HG03097 (cell line): Measurements from ENCODE around the gene EYA4.

ENCODE experiments used
- ATAC-seq: cut with Tn5 transposase; IDR thresholded peaks from one replicate; pipeline ENCODE4 v1.9.1; 2021; ENCODE audit not compliant: unreplicated experiment, low FRiP score

The EYA4 gene

DNA sequence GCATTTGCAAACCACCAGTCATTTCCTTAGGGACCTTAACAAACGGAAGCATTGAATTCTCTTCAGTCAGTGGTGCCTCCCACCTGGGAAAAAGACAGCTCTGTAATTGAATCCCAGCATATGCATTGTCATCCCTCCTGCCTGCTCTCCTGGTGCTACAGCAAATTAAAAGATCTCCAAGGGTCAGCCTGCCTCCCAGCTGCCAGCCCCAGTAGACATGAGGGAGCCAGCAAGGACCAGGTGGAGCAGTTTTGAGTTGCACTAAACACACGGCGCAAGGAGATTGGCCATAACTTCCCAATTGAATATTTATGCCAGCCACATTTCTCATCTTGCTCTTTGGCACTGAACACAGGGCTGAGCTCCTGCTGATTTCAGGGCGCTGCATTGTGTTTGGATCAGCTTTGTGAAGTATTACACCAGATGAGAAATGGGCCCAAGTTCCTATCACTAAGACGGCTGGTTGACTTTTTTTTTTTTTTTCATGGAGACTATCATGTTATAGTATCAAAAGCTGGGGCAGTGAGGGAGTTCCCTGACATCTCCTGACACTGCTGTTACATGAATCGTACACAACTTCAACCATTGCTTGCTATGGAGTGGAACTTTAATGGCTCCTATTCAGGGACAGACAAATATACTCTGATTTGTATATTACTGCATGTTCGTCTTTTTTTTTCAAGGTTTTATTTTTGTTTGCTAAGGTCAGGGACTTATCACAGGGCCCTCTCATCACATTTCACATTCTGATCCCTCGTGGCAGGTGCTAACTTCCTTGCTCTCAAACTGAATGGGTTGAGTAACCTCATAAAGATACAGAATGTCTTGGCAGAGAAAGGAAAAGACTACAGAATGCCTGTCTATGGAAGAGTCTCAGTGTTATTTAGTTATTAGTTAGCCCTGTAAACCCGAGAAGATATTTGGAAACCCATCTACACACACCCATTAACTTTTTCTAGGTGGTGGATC is 191.1 kb downstream of the EYA4 start:
- ATAC-seq: no peak

DNA sequence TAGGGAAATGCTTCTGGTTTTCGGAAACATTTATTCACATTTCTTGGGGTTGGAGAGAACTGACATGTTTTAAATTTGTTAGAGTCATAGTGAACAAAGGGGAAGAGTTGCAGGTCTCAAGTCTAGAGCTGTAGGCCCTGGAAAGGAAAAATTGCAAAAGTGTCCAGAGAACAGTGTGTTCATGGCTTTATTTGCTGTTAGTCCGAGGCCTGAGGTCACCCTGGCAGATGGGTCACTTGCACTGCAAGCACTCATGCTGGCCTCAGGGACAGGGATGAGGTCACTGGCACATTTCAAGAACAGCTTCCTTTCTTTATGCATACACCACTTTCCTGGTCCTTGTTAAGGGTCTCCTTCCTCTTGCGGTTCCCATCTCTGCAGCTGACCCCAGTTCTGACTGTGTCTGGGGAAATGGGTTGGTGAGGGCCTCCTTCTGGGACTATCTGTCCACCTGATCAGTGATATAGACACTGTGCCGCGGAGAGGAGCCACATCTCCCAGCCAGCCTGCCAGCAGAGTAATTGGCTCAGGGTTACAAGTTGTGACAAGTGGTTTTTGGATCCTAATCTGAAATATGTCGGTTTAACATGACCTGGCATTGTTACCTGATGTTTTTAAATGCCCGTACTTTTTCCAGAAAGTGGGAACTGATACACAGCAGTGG is 194.0 kb downstream of the EYA4 start:
- ATAC-seq: no peak

GRCh38 chr6:133436652-133437051 is 195.5 kb downstream of the EYA4 start:
- ATAC-seq: no peak

DNA sequence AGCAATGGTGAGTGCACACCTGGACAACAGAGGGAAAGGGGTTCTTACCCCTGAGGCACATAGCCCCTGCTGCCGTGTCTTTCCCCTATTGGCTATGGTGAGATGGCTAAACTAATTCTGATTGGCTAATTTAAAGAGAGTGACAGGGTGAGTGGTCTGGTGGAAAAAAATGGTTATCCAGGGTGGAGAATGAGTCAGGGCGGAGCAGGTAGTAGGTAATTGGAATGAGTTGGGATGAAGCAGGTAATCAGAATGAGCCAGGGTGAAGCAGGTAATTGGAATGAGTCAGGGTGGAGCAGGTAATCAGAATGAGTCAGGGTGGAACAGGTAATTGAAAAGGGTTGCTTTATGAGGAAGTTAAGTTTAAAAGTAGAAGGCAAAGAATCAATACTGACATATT is 200.3 kb downstream of the EYA4 start:
- ATAC-seq: no peak

DNA sequence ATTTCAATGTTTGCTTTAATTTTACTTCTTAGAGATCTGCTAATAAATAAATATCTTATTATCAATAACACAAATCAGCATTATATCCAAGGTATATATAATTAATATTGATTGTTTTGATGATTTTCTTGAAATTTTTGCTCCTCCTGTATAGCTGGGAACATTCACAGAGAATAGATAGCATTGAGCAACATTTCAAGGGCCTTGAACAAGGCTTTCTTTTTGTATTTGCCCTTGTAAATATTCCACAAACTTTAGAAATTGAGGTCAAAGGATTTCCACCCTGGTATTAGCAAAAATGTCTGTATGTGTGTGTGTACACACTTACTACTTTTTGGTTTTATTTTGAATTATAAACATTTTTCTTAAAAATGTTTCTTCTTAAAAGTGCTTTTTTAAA is 205.6 kb downstream of the EYA4 start:
- no peak for ATAC-seq

DNA sequence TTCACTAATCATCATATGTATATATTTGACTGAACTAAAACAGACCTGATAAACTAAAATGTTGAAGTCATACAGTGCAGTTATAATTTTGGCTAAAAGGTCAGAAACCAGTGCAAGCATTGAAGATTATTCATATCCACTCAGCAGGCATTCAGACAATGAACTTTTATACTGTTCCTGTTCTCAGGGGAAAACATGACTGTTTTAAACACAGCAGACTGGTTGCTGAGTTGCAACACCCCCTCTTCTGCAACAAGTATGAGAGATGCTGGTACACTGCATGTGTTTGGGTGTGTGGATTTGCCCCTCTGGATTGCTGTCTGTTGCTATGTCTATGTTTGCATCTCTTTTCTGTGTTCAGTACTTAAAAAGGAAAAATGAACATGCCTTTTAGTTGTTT is 206.8 kb downstream of the EYA4 start:
- no peak for ATAC-seq

- no peak for ATAC-seq
Observed at GRCh38 chr6:133456439-133456838, 215.3 kb downstream of the EYA4 start.

DNA sequence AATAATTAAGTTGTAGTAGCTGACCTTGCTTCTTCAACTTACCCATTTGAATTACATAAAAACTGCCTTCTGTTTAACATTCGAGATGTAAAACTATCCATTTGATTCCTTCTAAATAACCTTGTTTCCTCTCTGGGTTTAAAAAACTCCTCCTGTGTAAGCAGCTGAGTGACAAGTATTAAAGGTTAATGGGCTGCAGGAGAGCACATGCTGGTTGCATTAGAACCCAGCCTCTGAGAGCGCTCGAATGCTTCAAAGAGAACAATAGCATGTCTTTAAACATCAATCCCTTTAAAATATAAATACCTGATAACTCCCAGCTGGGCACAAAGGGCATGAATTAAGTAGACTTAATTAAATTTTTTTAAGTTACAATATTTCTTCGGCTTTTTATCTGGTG is 215.8 kb downstream of the EYA4 start:
- ATAC-seq: no peak

- no peak for ATAC-seq
Observed at GRCh38 chr6:133460101-133460500, 218.9 kb downstream of the EYA4 start.

DNA sequence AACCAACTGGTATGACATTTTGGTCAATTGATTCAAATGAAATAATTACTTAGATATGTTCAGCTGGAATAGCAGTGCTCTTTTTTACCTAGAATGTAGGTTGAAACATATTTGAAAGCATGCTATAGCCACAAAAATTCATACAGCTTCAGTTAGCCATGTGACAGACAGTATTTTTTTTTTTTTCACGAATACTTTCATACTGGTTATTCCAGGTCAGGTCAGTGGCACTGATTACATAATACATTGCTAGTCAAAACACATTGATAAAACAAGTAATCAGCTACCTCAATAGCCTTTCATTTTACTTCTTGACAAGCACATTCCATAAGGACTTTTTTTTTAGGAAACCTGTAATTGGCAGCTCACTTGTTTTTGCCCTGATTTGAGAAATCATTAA is 222.6 kb downstream of the EYA4 start:
- ATAC-seq: no peak

GRCh38 chr6:133466680-133467079 is 225.5 kb downstream of the EYA4 start:
- ATAC-seq: no peak

DNA sequence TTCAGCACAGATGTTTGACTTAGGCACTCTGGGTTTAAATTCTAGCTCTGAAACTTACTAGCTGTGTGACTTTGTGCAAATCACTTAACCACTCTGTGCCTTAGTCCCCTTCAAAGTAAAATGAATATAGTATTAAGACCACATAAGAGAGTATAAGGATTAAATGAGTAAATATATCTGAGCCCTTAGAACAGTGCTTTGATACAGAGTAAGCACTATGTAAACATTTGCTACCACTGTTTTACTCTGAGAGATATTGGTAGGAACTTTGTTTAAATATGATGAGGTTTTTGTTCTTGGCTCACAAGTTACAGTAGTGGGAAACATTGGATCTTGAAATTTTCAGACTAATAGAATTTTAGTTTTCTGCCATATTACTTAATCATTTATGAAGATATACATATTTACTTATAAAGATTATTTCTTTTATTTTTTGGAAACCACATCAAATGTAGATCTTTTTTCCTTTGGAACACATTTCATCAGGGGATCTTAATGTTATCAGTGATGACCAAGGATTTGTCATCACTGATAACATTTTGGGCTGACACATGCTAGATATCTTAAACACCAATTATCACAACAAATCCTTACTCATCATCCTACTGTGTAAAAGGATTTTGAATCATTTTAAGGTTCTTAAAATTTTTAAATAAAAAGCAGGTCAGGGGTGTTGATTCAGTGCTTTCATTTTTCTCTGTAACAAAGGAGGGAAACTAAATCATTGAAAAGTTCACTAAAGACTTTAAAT is 226.2 kb downstream of the EYA4 start:
- no peak for ATAC-seq

- ATAC-seq: no peak
Observed at GRCh38 chr6:133467982-133468380, 226.8 kb downstream of the EYA4 start.

- no peak for ATAC-seq
Observed at GRCh38 chr6:133468591-133468990, 227.4 kb downstream of the EYA4 start.

DNA sequence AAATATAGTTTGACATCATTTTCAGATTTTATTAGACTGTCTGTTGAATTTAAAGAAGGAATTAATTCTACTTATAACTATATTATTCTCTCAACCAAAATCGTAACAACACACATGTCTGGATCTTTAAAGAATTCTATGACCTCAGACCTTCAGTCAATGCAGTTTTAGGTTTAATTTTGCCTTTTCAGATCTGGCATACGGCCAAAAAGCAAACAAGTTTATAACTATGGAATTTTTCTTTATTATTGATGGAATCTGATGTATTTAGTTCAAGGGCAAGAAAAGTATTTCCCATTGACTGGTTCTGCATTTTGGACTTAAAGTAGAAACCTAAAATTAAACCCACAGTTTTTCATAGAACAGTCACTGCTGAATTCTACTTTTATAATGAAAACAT is 233.4 kb downstream of the EYA4 start:
- ATAC-seq: no peak

DNA sequence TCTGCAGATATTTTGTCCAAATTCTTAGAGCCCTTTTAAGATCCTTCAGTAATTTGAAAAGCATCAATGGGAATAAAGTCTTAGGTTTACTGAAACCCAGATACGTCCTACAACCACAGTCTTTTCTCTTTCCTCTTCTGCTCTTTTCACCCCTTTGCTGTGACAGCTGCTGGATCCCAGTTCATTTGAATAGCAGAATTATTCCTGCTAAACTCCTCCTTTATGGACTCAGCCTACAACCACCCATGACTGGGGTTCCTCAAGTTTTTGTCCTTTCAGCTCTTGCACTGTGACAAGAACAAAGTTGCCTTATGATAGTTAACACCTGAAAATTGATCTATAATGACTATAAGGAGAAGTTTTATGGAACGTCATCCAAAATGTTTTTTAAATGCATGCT is 237.5 kb downstream of the EYA4 start:
- no peak for ATAC-seq

GRCh38 chr6:133487174-133487573 is 246.0 kb downstream of the EYA4 start:
- ATAC-seq: no peak

GRCh38 chr6:133495205-133495903 is 254.2 kb downstream of the EYA4 start:
- ATAC-seq: no peak

GRCh38 chr6:133499662-133500061 is 258.5 kb downstream of the EYA4 start:
- no peak for ATAC-seq

- ATAC-seq: no peak
Observed at GRCh38 chr6:133501675-133502270, 260.6 kb downstream of the EYA4 start.
